Fibroblast of villous mesenchyme (primary cell): Measurements from ENCODE around the gene PPP6R2. TPM values are rescaled to one million over a fixed set of nuclear protein-coding genes. Genes with fewer than 3 reads are reported as not detected.

Experiments
- DNase-seq: peaks from one replicate; pipeline ENCODE4 v3.0.0-alpha.2; 2010; ENCODE audit warnings: low read depth
- H3K4me3 ChIP-seq: 2 replicates; pipeline ENCODE4 v1.5.1; 2011; ENCODE audit warnings: low read depth, mild to moderate bottlenecking, low read length
- total RNA-seq: library from RNA; depleted of rRNA; stranded (reverse); fragments of >200 nt; gene quantifications from 2 replicates; pipeline ENCODE4 v1.2.3, GENCODE V29; 2012
- TF ChIP-seq, protein P1 (sequence below): IDR thresholded peaks from 2 replicates; pipeline ENCODE4 v1.5.1; 2012; ENCODE audit warnings: low read depth, mild to moderate bottlenecking, low read length; ENCODE audit not compliant: insufficient read depth

PPP6R2 gene, protein sequence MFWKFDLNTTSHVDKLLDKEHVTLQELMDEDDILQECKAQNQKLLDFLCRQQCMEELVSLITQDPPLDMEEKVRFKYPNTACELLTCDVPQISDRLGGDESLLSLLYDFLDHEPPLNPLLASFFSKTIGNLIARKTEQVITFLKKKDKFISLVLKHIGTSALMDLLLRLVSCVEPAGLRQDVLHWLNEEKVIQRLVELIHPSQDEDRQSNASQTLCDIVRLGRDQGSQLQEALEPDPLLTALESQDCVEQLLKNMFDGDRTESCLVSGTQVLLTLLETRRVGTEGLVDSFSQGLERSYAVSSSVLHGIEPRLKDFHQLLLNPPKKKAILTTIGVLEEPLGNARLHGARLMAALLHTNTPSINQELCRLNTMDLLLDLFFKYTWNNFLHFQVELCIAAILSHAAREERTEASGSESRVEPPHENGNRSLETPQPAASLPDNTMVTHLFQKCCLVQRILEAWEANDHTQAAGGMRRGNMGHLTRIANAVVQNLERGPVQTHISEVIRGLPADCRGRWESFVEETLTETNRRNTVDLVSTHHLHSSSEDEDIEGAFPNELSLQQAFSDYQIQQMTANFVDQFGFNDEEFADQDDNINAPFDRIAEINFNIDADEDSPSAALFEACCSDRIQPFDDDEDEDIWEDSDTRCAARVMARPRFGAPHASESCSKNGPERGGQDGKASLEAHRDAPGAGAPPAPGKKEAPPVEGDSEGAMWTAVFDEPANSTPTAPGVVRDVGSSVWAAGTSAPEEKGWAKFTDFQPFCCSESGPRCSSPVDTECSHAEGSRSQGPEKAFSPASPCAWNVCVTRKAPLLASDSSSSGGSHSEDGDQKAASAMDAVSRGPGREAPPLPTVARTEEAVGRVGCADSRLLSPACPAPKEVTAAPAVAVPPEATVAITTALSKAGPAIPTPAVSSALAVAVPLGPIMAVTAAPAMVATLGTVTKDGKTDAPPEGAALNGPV
- total RNA-seq: 54.0 and 62.2 TPM in 2 replicates

GRCh38 chr22:50342651-50343540 lies at the start of gene PPP6R2:
Gene PPP6R2, plus strand, starts transcription at chr22:50343327. Its CDS starts 50,582 bp downstream, at chr22:50393909.
- peak; percentile 69 for DNase-seq
- peak within 1 kb of the TSS; percentile 71 for H3K4me3 ChIP-seq
- TF ChIP-seq, protein P1, sequence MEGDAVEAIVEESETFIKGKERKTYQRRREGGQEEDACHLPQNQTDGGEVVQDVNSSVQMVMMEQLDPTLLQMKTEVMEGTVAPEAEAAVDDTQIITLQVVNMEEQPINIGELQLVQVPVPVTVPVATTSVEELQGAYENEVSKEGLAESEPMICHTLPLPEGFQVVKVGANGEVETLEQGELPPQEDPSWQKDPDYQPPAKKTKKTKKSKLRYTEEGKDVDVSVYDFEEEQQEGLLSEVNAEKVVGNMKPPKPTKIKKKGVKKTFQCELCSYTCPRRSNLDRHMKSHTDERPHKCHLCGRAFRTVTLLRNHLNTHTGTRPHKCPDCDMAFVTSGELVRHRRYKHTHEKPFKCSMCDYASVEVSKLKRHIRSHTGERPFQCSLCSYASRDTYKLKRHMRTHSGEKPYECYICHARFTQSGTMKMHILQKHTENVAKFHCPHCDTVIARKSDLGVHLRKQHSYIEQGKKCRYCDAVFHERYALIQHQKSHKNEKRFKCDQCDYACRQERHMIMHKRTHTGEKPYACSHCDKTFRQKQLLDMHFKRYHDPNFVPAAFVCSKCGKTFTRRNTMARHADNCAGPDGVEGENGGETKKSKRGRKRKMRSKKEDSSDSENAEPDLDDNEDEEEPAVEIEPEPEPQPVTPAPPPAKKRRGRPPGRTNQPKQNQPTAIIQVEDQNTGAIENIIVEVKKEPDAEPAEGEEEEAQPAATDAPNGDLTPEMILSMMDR: no peak

- TF ChIP-seq, protein P1: no peak
- peak overlapping the region; percentile 27 for H3K4me3 ChIP-seq
- peak; percentile 69 for DNase-seq
Measured at GRCh38 chr22:50293441-50294318, 49.4 kb upstream of the PPP6R2 start.

GRCh38 chr22:50294319-50294656 lies 48.8 kb upstream of the PPP6R2 start:
- TF ChIP-seq, protein P1: no peak
- no peak for DNase-seq
- no peak overlapping the region for H3K4me3 ChIP-seq

DNA sequence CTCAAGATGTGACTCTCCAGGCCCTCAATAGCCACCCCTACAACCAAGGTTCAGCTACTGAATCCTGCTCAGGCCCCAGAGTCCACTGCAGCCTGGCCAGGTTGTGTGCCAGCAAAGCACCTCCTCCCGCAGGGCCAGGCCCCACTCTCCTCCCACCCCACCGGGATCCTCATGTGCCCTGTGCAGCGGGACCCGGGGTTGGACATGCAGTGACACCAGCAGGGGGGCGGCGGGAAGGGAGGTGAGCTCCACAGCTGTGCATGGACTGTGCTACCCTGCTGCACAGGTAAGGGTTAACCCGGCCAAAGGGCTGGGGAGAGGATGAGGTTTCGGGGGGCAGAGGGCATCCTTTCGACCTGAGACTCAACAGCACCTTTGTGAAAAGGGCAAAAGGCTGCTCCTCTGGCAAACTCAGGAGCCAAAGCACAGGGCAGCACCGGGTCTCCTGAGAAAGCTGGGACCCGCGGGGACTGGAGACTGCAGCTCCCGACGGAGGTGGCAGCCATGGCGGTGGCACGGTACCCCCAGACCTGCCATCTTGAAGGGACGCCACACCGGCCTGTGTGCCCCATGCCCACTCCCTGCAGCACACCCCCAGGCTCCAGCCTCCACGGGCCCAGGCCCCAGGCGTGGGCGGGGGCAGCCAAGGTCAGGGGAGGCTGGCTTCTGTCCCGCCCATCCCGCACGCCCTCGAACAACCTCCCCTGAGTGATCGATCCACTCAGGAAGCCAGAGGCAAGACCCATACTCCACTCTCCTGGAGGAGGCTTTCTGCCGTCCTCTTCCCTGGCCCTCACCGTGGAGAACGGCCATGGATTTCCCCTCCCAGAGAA lies 46.3 kb upstream of the PPP6R2 start:
- no peak overlapping the region for H3K4me3 ChIP-seq
- TF ChIP-seq, protein P1: no peak

GRCh38 chr22:50297510-50298265 lies 45.4 kb upstream of the PPP6R2 start:
- no peak for DNase-seq
- TF ChIP-seq, protein P1: no peak
- no peak overlapping the region for H3K4me3 ChIP-seq

More for the DNA sequence above, 46.3 kb upstream of the PPP6R2 start:
- no peak for DNase-seq
